H1 (cell line): ENCODE data around the gene CD164. TPM values are rescaled to one million over a fixed set of nuclear protein-coding genes. Genes with fewer than 3 reads are reported as not detected.

Experiments used
- CTCF ChIA-PET: fragments of 300-600 bp; sonication (Branson Sonifier 250); formaldehyde crosslinking; loops from one replicate; lab custom pipeline; 2021; ENCODE audit not compliant: partially characterized antibody; lab: Charles Lee
- POLR2A ChIA-PET: fragments of 300-600 bp; sonication (Branson Sonifier 250); formaldehyde crosslinking; loops from one replicate; lab custom pipeline; 2021; ENCODE audit warnings: inconsistent platforms; ENCODE audit not compliant: partially characterized antibody; lab: Charles Lee
- DNase-seq, 2 experiments: peaks; one replicate each; pipeline versions ENCODE4 v3.0.0 to v3.0.0-alpha.2; 2010 to 2022; ENCODE audit warnings: low spot score in 2 of 2, low read depth in 1 of 2, mixed read lengths in 1 of 2
- FAIRE-seq: peaks from 2 replicates; lab custom pipeline; 2011; peaks lifted over from hg19 to GRCh38; lab: Jason Lieb, UNC
- H2AFZ ChIP-seq: 2 replicates; pipeline ENCODE4 v1.8.1; 2012; ENCODE audit warnings: low read length, inconsistent platforms
- H2AK5ac ChIP-seq: 2 replicates; pipeline ENCODE4 v1.6.1; 2013; ENCODE audit warnings: low read depth, low read length
- H2BK120ac ChIP-seq: replicated peaks from 2 replicates; pipeline ENCODE3; 2013; ENCODE audit warnings: low read depth, low read length, inconsistent platforms
- H2BK12ac ChIP-seq: 2 replicates; pipeline ENCODE4 v1.6.1; 2013; ENCODE audit warnings: low read depth, low read length
- H2BK15ac ChIP-seq: 2 replicates; pipeline ENCODE4 v1.6.1; 2013; ENCODE audit warnings: low read length
- H2BK20ac ChIP-seq: 2 replicates; pipeline ENCODE4 v1.6.1; 2013; ENCODE audit warnings: low read length
- H2BK5ac ChIP-seq: 2 replicates; pipeline ENCODE4 v1.6.1; 2013; ENCODE audit warnings: low read depth, low read length
- H3K14ac ChIP-seq: 2 replicates; pipeline ENCODE4 v1.6.1; 2013; ENCODE audit warnings: inconsistent platforms; ENCODE audit not compliant: insufficient read length
- H3K18ac ChIP-seq: 2 replicates; pipeline ENCODE4 v1.6.1; 2013; ENCODE audit warnings: low read length; ENCODE audit errors: extremely low read depth
- H3K23ac ChIP-seq: 2 replicates; pipeline ENCODE4 v1.6.1; 2013; ENCODE audit warnings: inconsistent platforms; ENCODE audit not compliant: insufficient read length
- H3K23me2 ChIP-seq: 2 replicates; pipeline ENCODE4 v1.6.1; 2013; ENCODE audit warnings: low read depth, low read length
- H3K27ac ChIP-seq: 2 replicates; pipeline ENCODE4 v1.6.1; 2011; ENCODE audit warnings: low read depth, low read length, inconsistent platforms
- H3K27me3 ChIP-seq, 4 experiments: replicated peaks in 1 of 4; 1 replicate in 1 of 4; 2 replicates in 3 of 4; pipeline versions ENCODE4 v1.6.1 to v1.8.1; 2011 to 2013; ENCODE audit warnings: low read length in 3 of 4, mild to moderate bottlenecking in 3 of 4, inconsistent platforms in 2 of 4, mixed read lengths in 2 of 4, moderate library complexity in 1 of 4; ENCODE audit not compliant: control insufficient read depth in 3 of 4, insufficient read depth in 3 of 4; ENCODE audit errors: extremely low read depth in 1 of 4
- H3K36me3 ChIP-seq, 4 experiments: 2 replicates each; pipeline versions ENCODE4 v1.6.1 to v1.8.1; 2011 to 2013; ENCODE audit warnings: mild to moderate bottlenecking in 4 of 4, low read length in 3 of 4, moderate library complexity in 2 of 4, control low read depth in 1 of 4, inconsistent platforms in 1 of 4; ENCODE audit not compliant: insufficient read depth in 4 of 4, control insufficient read depth in 2 of 4
- H3K4ac ChIP-seq: replicated peaks from 2 replicates; pipeline ENCODE3; 2013; ENCODE audit warnings: low read length, low read depth, mixed read lengths, inconsistent platforms; ENCODE audit not compliant: insufficient read length
- H3K4me1 ChIP-seq, 4 experiments: replicated peaks in 1 of 4; 1 replicate in 1 of 4; 2 replicates in 3 of 4; pipeline versions ENCODE4 v1.6.1 to v1.8.1; 2011 to 2013; ENCODE audit warnings: low read length in 3 of 4, inconsistent platforms in 2 of 4, mixed read lengths in 1 of 4; ENCODE audit not compliant: insufficient read depth in 4 of 4, control insufficient read depth in 3 of 4
- H3K4me2 ChIP-seq, 2 experiments: 2 replicates each; pipeline versions ENCODE4 v1.6.1 to v1.8.1; 2011 to 2013; ENCODE audit warnings: low read depth in 2 of 2, low read length in 2 of 2, control low read depth in 1 of 2, inconsistent platforms in 1 of 2, mild to moderate bottlenecking in 1 of 2; ENCODE audit not compliant: insufficient read depth in 1 of 2
- H3K4me3 ChIP-seq, 4 experiments: fragments of 200-600, 300-600 bp in 1 of 4; sonication (generic), shearing (Covaris generic), sonication (Bioruptor Twin) in 1 of 4; 2 replicates each; pipeline versions ENCODE4 v1.5.1 to v1.8.1; 2011 to 2016; ENCODE audit warnings: low read length in 4 of 4, low read depth in 3 of 4, control low read depth in 2 of 4, inconsistent platforms in 2 of 4, mild to moderate bottlenecking in 2 of 4, mixed read lengths in 1 of 4, moderate library complexity in 1 of 4; ENCODE audit not compliant: insufficient read depth in 2 of 4; ENCODE audit errors: extremely low read depth in 1 of 4
- H3K56ac ChIP-seq: replicated peaks from 2 replicates; pipeline ENCODE3; 2013; ENCODE audit warnings: low read depth, mild to moderate bottlenecking, mixed read lengths, low read length, inconsistent platforms; ENCODE audit not compliant: insufficient read length
- H3K79me1 ChIP-seq: 2 replicates; pipeline ENCODE4 v1.6.1; 2013; ENCODE audit warnings: low read depth, low read length, control low read depth
- H3K79me2 ChIP-seq, 2 experiments: 2 replicates each; pipeline versions ENCODE4 v1.6.1 to v1.8.1; 2012 to 2013; ENCODE audit warnings: low read length in 2 of 2, mild to moderate bottlenecking in 2 of 2, inconsistent platforms in 1 of 2; ENCODE audit not compliant: insufficient read depth in 2 of 2, control insufficient read depth in 1 of 2
- H3K9ac ChIP-seq, 4 experiments: replicated peaks in 1 of 4; 1 replicate in 1 of 4; 2 replicates in 3 of 4; pipeline versions ENCODE4 v1.6.1 to v1.8.1; 2011 to 2013; ENCODE audit warnings: low read depth in 3 of 4, low read length in 3 of 4, control low read depth in 2 of 4, mild to moderate bottlenecking in 2 of 4, moderate library complexity in 2 of 4, inconsistent platforms in 1 of 4; ENCODE audit errors: extremely low read depth in 1 of 4
- H3K9me3 ChIP-seq, 2 experiments: 2 replicates each; pipeline versions ENCODE4 v1.6.1 to v1.8.1; 2012 to 2013; ENCODE audit warnings: mild to moderate bottlenecking in 2 of 2, moderate library complexity in 2 of 2, control low read depth in 1 of 2, inconsistent platforms in 1 of 2, low read depth in 1 of 2, low read length in 1 of 2, mixed read lengths in 1 of 2; ENCODE audit not compliant: insufficient read depth in 2 of 2
- H4K20me1 ChIP-seq, 2 experiments: replicated peaks in 1 of 2; 2 replicates each; pipeline versions ENCODE3 to v1.8.1; 2011 to 2013; ENCODE audit warnings: inconsistent platforms in 2 of 2, low read length in 2 of 2, mild to moderate bottlenecking in 1 of 2; ENCODE audit not compliant: insufficient read depth in 2 of 2, control insufficient read depth in 1 of 2
- H4K5ac ChIP-seq: 2 replicates; pipeline ENCODE4 v1.6.1; 2013; ENCODE audit warnings: low read length, low read depth, mixed read lengths, inconsistent platforms; ENCODE audit not compliant: insufficient read length
- H4K8ac ChIP-seq: 2 replicates; pipeline ENCODE4 v1.8.0; 2013; ENCODE audit warnings: mild to moderate bottlenecking, moderate library complexity, low read length, inconsistent platforms; ENCODE audit not compliant: insufficient read depth; ENCODE audit errors: extremely low read depth
- H4K91ac ChIP-seq: replicated peaks from 2 replicates; pipeline ENCODE3; 2013; ENCODE audit warnings: low read length, mixed read lengths, inconsistent platforms; ENCODE audit not compliant: insufficient read length
- CTCF ChIP-seq, 3 experiments: IDR thresholded peaks; 1 replicate in 2 of 3; 2 replicates in 1 of 3; pipeline versions ENCODE4 v1.5.1 to v1.6.1; 2011; ENCODE audit warnings: low read length in 3 of 3, mild to moderate bottlenecking in 3 of 3, inconsistent platforms in 2 of 3, low read depth in 1 of 3, moderate library complexity in 1 of 3; ENCODE audit not compliant: insufficient read depth in 1 of 3; ENCODE audit errors: control extremely low read depth in 1 of 3
- GTF2F1 ChIP-seq: IDR thresholded peaks from 2 replicates; pipeline ENCODE4 v1.6.1; 2012; ENCODE audit warnings: low read depth, low read length, improper control_type of control experiment, borderline replicate concordance
- MAFK ChIP-seq: IDR thresholded peaks from 2 replicates; pipeline ENCODE4 v1.6.1; 2012; ENCODE audit warnings: low read depth, mild to moderate bottlenecking, improper control_type of control experiment, low read length
- MAX ChIP-seq: IDR thresholded peaks from 2 replicates; pipeline ENCODE4 v1.6.1; 2012; ENCODE audit warnings: inconsistent platforms
- RFX5 ChIP-seq: IDR thresholded peaks from 2 replicates; pipeline ENCODE4 v1.6.1; 2011; ENCODE audit warnings: low read depth, low read length, improper control_type of control experiment, borderline replicate concordance
- RNF2 ChIP-seq: fragments of 200-900, 300-1000 bp; sonication (generic); IDR thresholded peaks from 2 replicates; pipeline ENCODE4 v1.7.1; 2016; ENCODE audit warnings: borderline replicate concordance, low read depth, mild to moderate bottlenecking, antibody characterized with exemption, low read length; ENCODE audit not compliant: poor library complexity, severe bottlenecking; ENCODE audit errors: missing control alignments
- SAP30 ChIP-seq: fragments of 300-600 bp; sonication (generic); IDR thresholded peaks from 2 replicates; pipeline ENCODE4 v1.7.1; 2012; ENCODE audit warnings: low read length, moderate library complexity, mild to moderate bottlenecking, inconsistent platforms; ENCODE audit not compliant: insufficient read depth, insufficient replicate concordance
- SRF ChIP-seq: IDR thresholded peaks from 2 replicates; pipeline ENCODE4 v1.6.1; 2011; ENCODE audit warnings: mild to moderate bottlenecking, low read depth, low read length, moderate library complexity
- TAF1 ChIP-seq: IDR thresholded peaks from 2 replicates; pipeline ENCODE4 v1.6.1; 2011; ENCODE audit warnings: mild to moderate bottlenecking, low read depth, low read length
- ZNF274 ChIP-seq: IDR thresholded peaks from 2 replicates; pipeline ENCODE4 v1.7.0; 2012; ENCODE audit warnings: low read length, borderline replicate concordance; ENCODE audit errors: extremely low read depth
- polyA plus RNA-seq, 7 experiments: library from polyadenylated mRNA; depleted of rRNA in 3 of 7; stranded (reverse) in 5 of 7; unstranded in 2 of 7; fragments of >200 nt in 5 of 7; fragments of 200-250 nt in 2 of 7; gene quantifications; 1 replicate in 5 of 7; 2 replicates in 1 of 7; 4 replicates in 1 of 7; pipeline versions ENCODE4 v1.2.1 to v1.2.3, GENCODE V29; 2011 to 2013; ENCODE audit warnings: missing spikeins in 2 of 7, mixed read lengths in 2 of 7
- total RNA-seq: library from RNA; stranded (reverse); fragmentation: NEBNext Ultra II Directional; extraction: Animal tissue kit (Norgen Biotek cat#: 25700); gene quantifications from 2 replicates; pipeline ENCODE4 v1.2.1, GENCODE V29; 2021

The CD164 gene
- total and polyA plus RNA-seq, 2 of the 8 experiments (the other 6 are each of a cell fraction or from before 2014, with no cell fraction given) = 69.3 to 94.3 TPM

GRCh38 chr6:109358204-109358603 lies 24.1 kb downstream of the CD164 start:
- no peak overlapping the region for H4K8ac ChIP-seq
- H2AFZ ChIP-seq = no peak overlapping the region
- no peak overlapping the region for H2AK5ac ChIP-seq
- no peak overlapping the region for H2BK5ac ChIP-seq
- ChIA-PET POLR2A (no interaction called here), CTCF (interaction anchor here (1.0 kb wide), 1 partner anchor 17 kb away, joined by 3 read pairs; no protein-coding TSS in a partner anchor)
- H3K4ac ChIP-seq = no peak overlapping the region
- H2BK20ac ChIP-seq = no peak overlapping the region
- H3K4me3 ChIP-seq = no peak overlapping the region
- H3K27ac ChIP-seq = no peak overlapping the region
- no peak for DNase-seq
- H2BK120ac ChIP-seq = no peak overlapping the region
- no peaks in the 10 kb centered on the region for H4K20me1 ChIP-seq
- H3K4me1 ChIP-seq = no peaks in the 10 kb centered on the region
- no peak overlapping the region for H3K23ac ChIP-seq
- no peak overlapping the region for H2BK12ac ChIP-seq
- H4K5ac ChIP-seq = no peak overlapping the region
- peaks cover 7 to 16% of the 10 kb centered on the region in 2 experiments; a peak in 1 of 4 replicates for H3K9me3 ChIP-seq
- H3K9ac ChIP-seq = no peak overlapping the region
- no peaks in the 10 kb centered on the region for H3K23me2 ChIP-seq
- H3K36me3 ChIP-seq = peaks cover 4 to 38% (median 22%) of the 10 kb centered on the region in 4 experiments; a peak in 7 of 8 replicates
- H3K79me2 ChIP-seq = no peaks in the 10 kb centered on the region
- H3K14ac ChIP-seq = no peak overlapping the region
- H2BK15ac ChIP-seq = no peak overlapping the region
- no peaks in the 10 kb centered on the region for H3K79me1 ChIP-seq
- FAIRE-seq = no peak
- H3K4me2 ChIP-seq = no peak overlapping the region
- no peak overlapping the region for H4K91ac ChIP-seq
- no peaks in the 10 kb centered on the region for H3K27me3 ChIP-seq
- H3K18ac ChIP-seq = no peak overlapping the region
- no peak overlapping the region for H3K56ac ChIP-seq
- no peak for TF ChIP-seq CTCF (IDR thresholded peaks at IDR 0.05; ENCODE audit: control extremely low read depth in 1 of 3, insufficient read depth in 1 of 3, low read depth in 1 of 3, low read length in 3 of 3)
- TF ChIP-seq RFX5 = no peak
- no peak for TF ChIP-seq MAX
- no peak for TF ChIP-seq MAFK
- no peak for TF ChIP-seq RNF2
- TF ChIP-seq SRF = no peak
- TF ChIP-seq TAF1 = no peak
- TF ChIP-seq ZNF274 = no peak
- no peak for TF ChIP-seq SAP30
- no peak for TF ChIP-seq GTF2F1
